HepG2 (cell line): Measurements from ENCODE around the gene UBC. TPM values are rescaled to one million over a fixed set of nuclear protein-coding genes. Genes with fewer than 3 reads are reported as not detected.
"Not testable (repeated sequence)": the region's sequence is repeated elsewhere in the genome, so short reads cannot be mapped to it uniquely, and the experiment has no call there.

ENCODE experiments used
- ATAC-seq: fragments of 200-7000 bp; cut with Tn5 transposase; 3 replicates; pipeline ENCODE4 v1.9.1; 2020; ENCODE audit warnings: mild to moderate bottlenecking, moderate library complexity
- BruUV-seq: library from RNA; stranded (reverse); fragments of 400-500 nt; replicated peaks from 2 replicates; lab custom pipeline; 2021; lab: Mats Ljungman, UMichigan
- CTCF ChIA-PET: fragments of 300-600 bp; formaldehyde crosslinking; extraction: SDS; loops from one replicate; lab custom pipeline; 2021; ENCODE audit warnings: low total read pairs, inconsistent platforms, low intra/inter-chr PET ratio; lab: Yijun Ruan, JAX
- POLR2A ChIA-PET: fragments of 350-600 bp; sonication (Branson Sonifier 250); formaldehyde crosslinking; loops from one replicate; lab custom pipeline; 2020; ENCODE audit warnings: antibody characterized with exemption, inconsistent platforms; lab: Yijun Ruan, JAX
- DNase-seq: peaks from one replicate; pipeline ENCODE4 v3.0.0-alpha.2; 2015; ENCODE audit warnings: low spot score
- FAIRE-seq: peaks from 3 replicates; lab custom pipeline; 2011; peaks lifted over from hg19 to GRCh38; lab: Jason Lieb, UNC
- H2AFZ ChIP-seq: one replicate; pipeline ENCODE4 v1.6.1; 2011; ENCODE audit warnings: low read length, inconsistent platforms
- H3K27ac ChIP-seq: fragments of 300-600 bp; 3 replicates; pipeline ENCODE4 v1.8.0; 2011; ENCODE audit warnings: mixed run types, mild to moderate bottlenecking, mixed read lengths, low read length, inconsistent platforms; ENCODE audit not compliant: insufficient read depth; ENCODE audit errors: extremely low read length
- H3K27me3 ChIP-seq, 2 experiments: fragments of 200-600 bp in 1 of 2; 2 replicates in 1 of 2; 3 replicates in 1 of 2; pipeline versions ENCODE4 v1.6.0 to v1.8.0; 2011; ENCODE audit warnings: low read length in 2 of 2, mild to moderate bottlenecking in 2 of 2, moderate library complexity in 2 of 2, inconsistent platforms in 1 of 2; ENCODE audit not compliant: insufficient read depth in 2 of 2, control insufficient read depth in 1 of 2
- H3K36me3 ChIP-seq, 2 experiments: fragments of 200-600 bp in 1 of 2; replicated peaks in 1 of 2; 2 replicates in 1 of 2; 3 replicates in 1 of 2; pipeline versions ENCODE4 v1.5.1 to v1.8.0; 2011; ENCODE audit warnings: low read length in 2 of 2, inconsistent platforms in 1 of 2; ENCODE audit not compliant: insufficient read depth in 2 of 2, control insufficient read depth in 1 of 2
- H3K4me1 ChIP-seq: 2 replicates; pipeline ENCODE4 v1.5.1; 2012; ENCODE audit warnings: low read length, inconsistent platforms; ENCODE audit not compliant: insufficient read depth
- H3K4me2 ChIP-seq: 2 replicates; pipeline ENCODE4 v1.6.0; 2011; ENCODE audit warnings: low read depth, low read length, inconsistent platforms
- H3K4me3 ChIP-seq, 3 experiments: fragments of 200-600 bp in 1 of 3; sonication (generic), shearing (Covaris generic) in 1 of 3; replicated peaks in 1 of 3; 2 replicates each; pipeline ENCODE4 v1.5.1; 2011 to 2016; ENCODE audit warnings: low read length in 3 of 3, inconsistent platforms in 2 of 3, low read depth in 2 of 3, mild to moderate bottlenecking in 2 of 3, control low read depth in 1 of 3, mixed read lengths in 1 of 3; ENCODE audit not compliant: insufficient read depth in 1 of 3
- H3K79me2 ChIP-seq: one replicate; pipeline ENCODE4 v1.6.1; 2011; ENCODE audit warnings: low read length, inconsistent platforms; ENCODE audit not compliant: insufficient read depth
- H3K9ac ChIP-seq: 2 replicates; pipeline ENCODE4 v1.6.0; 2011; ENCODE audit warnings: mild to moderate bottlenecking, low read depth, low read length, inconsistent platforms; ENCODE audit not compliant: insufficient read depth
- H3K9me3 ChIP-seq: 2 replicates; pipeline ENCODE4 v1.5.1; 2012; ENCODE audit warnings: mild to moderate bottlenecking, low read length
- H4K20me1 ChIP-seq: 2 replicates; pipeline ENCODE4 v1.6.0; 2011; ENCODE audit warnings: inconsistent platforms, mild to moderate bottlenecking, low read length, moderate library complexity; ENCODE audit not compliant: insufficient read depth
- ETV5 ChIP-seq: IDR thresholded peaks from 2 replicates; pipeline ENCODE4 v1.6.1; 2018; ENCODE audit warnings: missing biosample characterization, missing genetic modification reagents, inconsistent platforms, borderline replicate concordance
- FOXK2 ChIP-seq: fragments of 450-650 bp; IDR thresholded peaks from 2 replicates; pipeline ENCODE4 v1.6.1; 2016
- HMG20A ChIP-seq: IDR thresholded peaks from 2 replicates; pipeline ENCODE4 v1.6.1; 2016; ENCODE audit warnings: borderline replicate concordance
- PRDM15 ChIP-seq: sonication (generic); formaldehyde crosslinking; IDR thresholded peaks from 2 replicates; pipeline ENCODE4 v1.4.0; 2020; ENCODE audit warnings: missing genetic modification reagents
- RCOR2 ChIP-seq: IDR thresholded peaks from 2 replicates; pipeline ENCODE4 v1.6.1; 2016; ENCODE audit warnings: missing biosample characterization, missing genetic modification reagents
- ZNF281 ChIP-seq: sonication (generic); formaldehyde crosslinking; IDR thresholded peaks from 2 replicates; pipeline ENCODE4 v1.4.0; 2020; ENCODE audit warnings: missing genetic modification reagents, borderline replicate concordance
- ZNF407 ChIP-seq: sonication (generic); formaldehyde crosslinking; IDR thresholded peaks from one replicate; pipeline ENCODE4 v1.5.1; 2020; ENCODE audit warnings: mild to moderate bottlenecking, missing genetic modification reagents; ENCODE audit errors: not compliant biosample characterization
- WGBS: methylation state at CpG from one replicate; pipeline ENCODE4 v1.1.6; 2017; ENCODE audit warnings: low lambda C conversion rate; 5-methylcytosine and 5-hydroxymethylcytosine counted together
- in situ Hi-C: cut with HindIII; loops from 2 replicates; pipeline ENCODE4 v1.10.0; 2017; ENCODE audit warnings: low pct_unique_long_range_greater_than_20kb; ENCODE audit not compliant: extremely low pct_ligation_motif_present
- intact Hi-C: fragments of 100-400 bp; cut with micrococcal nuclease; formaldehyde crosslinking; loops from one replicate; pipeline ENCODE4 v1.10.0; 2022; ENCODE audit not compliant: unreplicated experiment
- polyA plus RNA-seq, 8 experiments: library from polyadenylated mRNA; depleted of rRNA in 3 of 8; stranded (reverse) in 7 of 8; unstranded in 1 of 8; fragments of >200 nt; fragmentation: Illumina TruSeq in 4 of 8; extraction: Trizol in 4 of 8; gene quantifications; 2 replicates each; pipeline versions ENCODE4 v1.2.1 to v1.2.3, GENCODE V29; 2011 to 2016; ENCODE audit warnings: low read depth in 4 of 8, missing spikeins in 1 of 8, mixed read lengths in 1 of 8; ENCODE audit not compliant: insufficient read depth in 1 of 8
- total RNA-seq, 5 experiments: library from RNA; depleted of rRNA; stranded (reverse); fragments of >200 nt; fragmentation: Illumina TruSeq; extraction: Trizol; gene quantifications; 2 replicates each; pipeline ENCODE4 v1.2.3, GENCODE V29; 2016; ENCODE audit warnings: low read depth in 1 of 5

UBC gene
- total and polyA plus RNA-seq, 2 of the 13 experiments (the other 11 are each of a cell fraction or from before 2014, with no cell fraction given) = 805 to 1,432 TPM

GRCh38 chr12:124901003-124901402 is 13.4 kb downstream of the UBC start (continued):
- TF ChIP-seq ZNF407 (CRISPR knock-in tag) = no peak
- TF ChIP-seq ETV5 (CRISPR knock-in tag) = peak; percentile 28; the same call in 1 of the 2 replicates

GRCh38 chr12:124900345-124900795 is 14.1 kb downstream of the UBC start:
- intact Hi-C loops = loop anchor here (2.0 kb wide), 1 partner anchor 16 kb away; no protein-coding TSS in a partner anchor
- 0% methylated on average over 8 of the region's 8 CpGs for WGBS
- FAIRE-seq (peak; percentile 77), DNase-seq (peak; percentile 93), ATAC-seq (peak; percentile 78)
- H3K4me3 ChIP-seq = peak overlapping the region in 2 of 3 experiments; percentile 43 to 56; a peak in 3 of 6 replicates
- H3K27me3 ChIP-seq, H3K9me3 ChIP-seq, H3K36me3 ChIP-seq, BruUV-seq, H2AFZ ChIP-seq, CTCF ChIA-PET, in situ Hi-C loops, H4K20me1 ChIP-seq: not testable (repeated sequence)
- peak overlapping the region; percentile 49; the same call in 1 of the 2 replicates for H3K9ac ChIP-seq
- peaks cover 90% of the 10 kb centered on the region for H3K4me1 ChIP-seq
- H3K79me2 ChIP-seq = peaks cover 29% of the 10 kb centered on the region
- H3K27ac ChIP-seq = peak overlapping the region; percentile 88
- peak overlapping the region; percentile 87 for H3K4me2 ChIP-seq
- POLR2A ChIA-PET = interaction anchor here (0.7 to 4.3 kb wide), 19 partner anchors 11 to 123 kb away, joined by 3 to 64 read pairs (median 7); partner anchors contain the start of genes SCARB1 and UBC
- TF ChIP-seq FOXK2 = peak; percentile 57; the same call in 1 of the 2 replicates
- peak; percentile 85 for TF ChIP-seq PRDM15 (CRISPR knock-in tag)
- TF ChIP-seq ZNF281 = peak; percentile 28; the same call in 1 of the 2 replicates
- peak; percentile 79 for TF ChIP-seq HMG20A
- peak; percentile 57; the same call in 1 of the 2 replicates for TF ChIP-seq RCOR2 (CRISPR knock-in tag)
